Astrocyte (in vitro differentiated cells and primary cell): ENCODE data around the gene TEX2.

Source experiments
- EZH2 ChIP-seq: IDR thresholded peaks from 2 replicates; pipeline ENCODE4 v1.6.1; 2012; ENCODE audit warnings: mild to moderate bottlenecking, low read length, inconsistent platforms; ENCODE audit not compliant: insufficient read depth
- TF ChIP-seq, protein P1 (sequence below): IDR thresholded peaks from 2 replicates; pipeline ENCODE4 v1.5.1; 2011; ENCODE audit warnings: low read depth, mild to moderate bottlenecking, inconsistent platforms, low read length, moderate library complexity; ENCODE audit not compliant: insufficient read depth

DNA sequence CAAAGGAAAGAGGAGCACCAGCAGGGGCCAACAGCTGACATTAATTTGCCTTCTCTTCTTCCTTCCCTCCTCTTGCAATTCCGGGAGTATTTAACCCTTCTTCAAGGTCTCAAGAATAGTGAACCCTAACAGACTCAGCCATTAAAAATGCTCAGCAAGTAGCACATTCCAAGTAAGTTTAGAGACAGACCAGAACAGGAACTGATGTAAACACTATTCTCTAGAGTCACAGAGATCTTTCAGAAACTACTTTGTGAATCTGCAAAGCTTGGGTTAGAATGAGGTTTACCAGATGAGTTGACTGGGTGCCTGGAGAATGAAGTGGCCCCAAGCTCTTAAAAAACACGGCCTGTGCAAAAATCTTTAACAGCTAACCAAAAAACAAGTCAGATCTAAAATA, 50.9 kb downstream of the TEX2 start:
- TF ChIP-seq, protein P1, sequence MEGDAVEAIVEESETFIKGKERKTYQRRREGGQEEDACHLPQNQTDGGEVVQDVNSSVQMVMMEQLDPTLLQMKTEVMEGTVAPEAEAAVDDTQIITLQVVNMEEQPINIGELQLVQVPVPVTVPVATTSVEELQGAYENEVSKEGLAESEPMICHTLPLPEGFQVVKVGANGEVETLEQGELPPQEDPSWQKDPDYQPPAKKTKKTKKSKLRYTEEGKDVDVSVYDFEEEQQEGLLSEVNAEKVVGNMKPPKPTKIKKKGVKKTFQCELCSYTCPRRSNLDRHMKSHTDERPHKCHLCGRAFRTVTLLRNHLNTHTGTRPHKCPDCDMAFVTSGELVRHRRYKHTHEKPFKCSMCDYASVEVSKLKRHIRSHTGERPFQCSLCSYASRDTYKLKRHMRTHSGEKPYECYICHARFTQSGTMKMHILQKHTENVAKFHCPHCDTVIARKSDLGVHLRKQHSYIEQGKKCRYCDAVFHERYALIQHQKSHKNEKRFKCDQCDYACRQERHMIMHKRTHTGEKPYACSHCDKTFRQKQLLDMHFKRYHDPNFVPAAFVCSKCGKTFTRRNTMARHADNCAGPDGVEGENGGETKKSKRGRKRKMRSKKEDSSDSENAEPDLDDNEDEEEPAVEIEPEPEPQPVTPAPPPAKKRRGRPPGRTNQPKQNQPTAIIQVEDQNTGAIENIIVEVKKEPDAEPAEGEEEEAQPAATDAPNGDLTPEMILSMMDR, result no peak
- TF ChIP-seq EZH2, result no peak
